Natural killer cell (primary cell): Measurements from ENCODE around the gene SETBP1. TPM values are rescaled to one million over a fixed set of nuclear protein-coding genes. Genes with fewer than 3 reads are reported as not detected.

ENCODE experiments used
- ATAC-seq, 3 donors: fragments of 150-1000 bp in 2 of 3; fragments of 200-7000 bp in 1 of 3; cut with Tn5 transposase; 1 replicate in 1 of 3; 2 replicates in 2 of 3; pipeline ENCODE4 v1.10.0; 2021; ENCODE audit warnings: mild to moderate bottlenecking in 2 of 3, moderate library complexity in 2 of 3
- DNase-seq, 2 donors: peaks; one replicate each; pipeline versions ENCODE4 v3.0.0 to v3.0.0-alpha.2; 2013 to 2021; ENCODE audit warnings: mixed read lengths in 1 of 2
- H3K27ac ChIP-seq: one replicate; pipeline ENCODE4 v1.5.1; 2013; ENCODE audit warnings: mild to moderate bottlenecking, low read length
- H3K27me3 ChIP-seq: one replicate; pipeline ENCODE4 v1.6.1; 2013; ENCODE audit warnings: low read length; ENCODE audit not compliant: control insufficient read depth, insufficient read depth
- H3K36me3 ChIP-seq: one replicate; pipeline ENCODE4 v1.6.1; 2013; ENCODE audit warnings: low read length; ENCODE audit not compliant: control insufficient read depth, insufficient read depth
- H3K4me1 ChIP-seq: one replicate; pipeline ENCODE4 v1.6.1; 2013; ENCODE audit warnings: low read length; ENCODE audit not compliant: control insufficient read depth, insufficient read depth
- H3K4me3 ChIP-seq: one replicate; pipeline ENCODE4 v1.5.1; 2013; ENCODE audit warnings: low read length
- H3K9me3 ChIP-seq: one replicate; pipeline ENCODE4 v1.6.1; 2013; ENCODE audit warnings: low read length; ENCODE audit not compliant: control insufficient read depth, insufficient read depth
- H3K27ac Mint-ChIP-seq, 2 donors: one replicate each; pipeline ENCODE4 v1.8.0; 2022; ENCODE audit warnings: mild to moderate bottlenecking in 2 of 2, mixed read lengths in 2 of 2, moderate library complexity in 1 of 2
- H3K27me3 Mint-ChIP-seq, 2 donors: one replicate each; pipeline ENCODE4 v1.8.0; 2022; ENCODE audit warnings: low read depth in 2 of 2, mixed read lengths in 2 of 2
- H3K36me3 Mint-ChIP-seq: one replicate; pipeline ENCODE4 v1.8.0; 2022; ENCODE audit warnings: mixed read lengths
- H3K4me1 Mint-ChIP-seq, 2 donors: one replicate each; pipeline ENCODE4 v1.8.0; 2022; ENCODE audit warnings: mixed read lengths in 2 of 2
- H3K4me3 Mint-ChIP-seq: one replicate; pipeline ENCODE4 v1.8.0; 2022; ENCODE audit warnings: mild to moderate bottlenecking, moderate library complexity, mixed read lengths
- H3K9me3 Mint-ChIP-seq, 2 donors: one replicate each; pipeline ENCODE4 v1.8.0; 2022; ENCODE audit warnings: mixed read lengths in 2 of 2
- WGBS: methylation state at CpG from one replicate; pipeline ENCODE4 v1.1.7; 2013; ENCODE audit warnings: missing lambda C conversion rate; ENCODE audit not compliant: insufficient coverage; 5-methylcytosine and 5-hydroxymethylcytosine counted together
- intact Hi-C: fragments of 100-400 bp; cut with micrococcal nuclease; formaldehyde crosslinking; loops from one replicate; pipeline ENCODE4 v1.14.2; 2022
- total RNA-seq, 4 donors: library from RNA; stranded (reverse); fragments of 120-200 nt in 1 of 4; gene quantifications; one replicate each; pipeline versions ENCODE4 v1.2.3 to v1.2.4, GENCODE V29; 2013 to 2022
- TF ChIP-seq, protein P1 (sequence below): fragments of 200-600 bp; IDR thresholded peaks from one replicate; pipeline ENCODE4 v1.8.0; 2022; ENCODE audit warnings: antibody characterized with exemption

SETBP1 gene
- total RNA-seq, 3 donors from 2014 or later (not counting 1 experiment from before 2014, with no cell fraction given): 36.0 to 46.6 (median 41.2) TPM

DNA sequence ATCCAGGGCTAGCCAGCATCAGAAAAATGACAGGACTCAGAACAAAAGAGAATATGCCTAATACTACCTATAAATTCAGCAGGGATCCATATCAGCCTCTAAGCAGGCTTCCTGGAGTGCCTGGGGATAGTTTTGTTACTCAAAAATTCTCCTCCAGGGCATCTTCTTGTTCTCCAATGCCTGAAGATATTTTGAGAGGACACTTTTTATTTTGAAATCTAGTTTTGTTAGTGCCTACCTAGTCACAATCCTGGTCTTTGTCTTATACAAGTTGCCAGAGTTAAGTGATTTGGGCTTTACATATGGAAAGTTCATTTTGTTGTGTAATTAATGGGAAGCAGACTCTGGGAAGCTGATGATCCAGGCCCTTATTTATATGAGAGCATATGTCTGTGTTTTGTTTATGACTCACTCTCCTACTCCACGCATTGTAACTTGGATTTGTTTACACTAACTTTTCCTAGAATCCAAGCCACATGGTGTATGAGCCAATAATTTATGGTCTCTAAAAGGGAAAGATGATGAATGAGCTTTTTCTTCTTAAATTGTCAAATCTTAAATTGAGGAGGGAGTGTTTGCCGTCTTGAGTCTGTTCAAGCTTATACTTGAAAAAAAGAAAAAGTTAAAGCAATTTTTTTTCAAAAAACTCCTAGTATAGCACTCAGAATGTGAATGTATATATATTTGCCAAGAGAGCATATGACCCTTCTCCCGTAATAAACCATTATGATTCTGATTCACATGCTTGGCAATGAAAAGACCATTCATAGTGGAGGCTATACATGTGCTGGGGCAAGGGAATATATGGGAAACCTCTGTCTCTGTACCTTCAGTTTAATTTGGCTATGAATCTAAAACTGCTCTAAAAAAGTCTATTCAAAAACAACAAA, 370.3 kb downstream of the SETBP1 start:
- intact Hi-C loops: no loop called here
- Mint-ChIP-seq H3K9me3 (no peaks in the 10 kb centered on the region), H3K36me3 (no peaks in the 10 kb centered on the region), H3K27ac (no peak overlapping the region), H3K27me3 (no peaks in the 10 kb centered on the region), H3K4me1 (peaks cover 0 to 5% of the 10 kb centered on the region in 2 donors), H3K4me3 (no peak overlapping the region)
- WGBS: 100% methylated on average over 1 of the region's 3 CpGs
- Histone ChIP-seq H3K27me3 (no peaks in the 10 kb centered on the region), H3K9me3 (no peaks in the 10 kb centered on the region), H3K4me1 (no peaks in the 10 kb centered on the region), H3K4me3 (no peak overlapping the region), H3K27ac (no peak overlapping the region), H3K36me3 (no peaks in the 10 kb centered on the region)
- DNase-seq (no peak), ATAC-seq (no peak)
- TF ChIP-seq, protein P1, sequence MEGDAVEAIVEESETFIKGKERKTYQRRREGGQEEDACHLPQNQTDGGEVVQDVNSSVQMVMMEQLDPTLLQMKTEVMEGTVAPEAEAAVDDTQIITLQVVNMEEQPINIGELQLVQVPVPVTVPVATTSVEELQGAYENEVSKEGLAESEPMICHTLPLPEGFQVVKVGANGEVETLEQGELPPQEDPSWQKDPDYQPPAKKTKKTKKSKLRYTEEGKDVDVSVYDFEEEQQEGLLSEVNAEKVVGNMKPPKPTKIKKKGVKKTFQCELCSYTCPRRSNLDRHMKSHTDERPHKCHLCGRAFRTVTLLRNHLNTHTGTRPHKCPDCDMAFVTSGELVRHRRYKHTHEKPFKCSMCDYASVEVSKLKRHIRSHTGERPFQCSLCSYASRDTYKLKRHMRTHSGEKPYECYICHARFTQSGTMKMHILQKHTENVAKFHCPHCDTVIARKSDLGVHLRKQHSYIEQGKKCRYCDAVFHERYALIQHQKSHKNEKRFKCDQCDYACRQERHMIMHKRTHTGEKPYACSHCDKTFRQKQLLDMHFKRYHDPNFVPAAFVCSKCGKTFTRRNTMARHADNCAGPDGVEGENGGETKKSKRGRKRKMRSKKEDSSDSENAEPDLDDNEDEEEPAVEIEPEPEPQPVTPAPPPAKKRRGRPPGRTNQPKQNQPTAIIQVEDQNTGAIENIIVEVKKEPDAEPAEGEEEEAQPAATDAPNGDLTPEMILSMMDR: no peak

DNA sequence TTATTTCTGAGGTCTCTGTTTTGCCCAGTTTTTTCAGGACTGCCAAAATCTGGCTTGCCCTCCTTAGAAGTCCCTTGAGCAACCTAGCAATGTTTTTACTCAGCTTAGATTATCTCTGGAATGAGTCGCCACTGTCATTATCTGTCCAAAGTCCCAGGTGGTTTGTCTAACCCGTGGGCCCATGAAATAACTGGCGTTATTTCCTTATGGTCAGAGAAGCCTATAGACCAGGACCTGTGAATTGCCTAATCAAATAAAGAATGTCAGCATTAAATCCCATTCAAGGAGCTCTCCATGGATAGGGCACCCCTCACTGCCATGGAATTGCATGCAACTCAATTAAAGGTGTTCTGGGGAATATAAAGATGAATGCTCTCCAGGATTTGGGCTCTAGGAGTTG, 373.9 kb downstream of the SETBP1 start:
- H3K36me3 Mint-ChIP-seq: no peaks in the 10 kb centered on the region
- H3K4me3 Mint-ChIP-seq: no peak overlapping the region
- H3K27me3 Mint-ChIP-seq: no peaks in the 10 kb centered on the region
- ATAC-seq: no peak
- no peaks in the 10 kb centered on the region for H3K4me1 ChIP-seq
- WGBS: 91% methylated on average over 3 of the region's 3 CpGs
- no peaks in the 10 kb centered on the region for H3K36me3 ChIP-seq
- H3K4me3 ChIP-seq: no peak overlapping the region
- H3K9me3 ChIP-seq: no peaks in the 10 kb centered on the region
- no peaks in the 10 kb centered on the region for H3K27me3 ChIP-seq
- H3K27ac ChIP-seq: no peak overlapping the region
- H3K4me1 Mint-ChIP-seq: peaks cover 5% of the 10 kb centered on the region in 2 donors
- H3K9me3 Mint-ChIP-seq: no peaks in the 10 kb centered on the region
- TF ChIP-seq, protein P1: no peak
- DNase-seq: no peak
- intact Hi-C loops: no loop called here
- H3K27ac Mint-ChIP-seq: no peak overlapping the region

DNA sequence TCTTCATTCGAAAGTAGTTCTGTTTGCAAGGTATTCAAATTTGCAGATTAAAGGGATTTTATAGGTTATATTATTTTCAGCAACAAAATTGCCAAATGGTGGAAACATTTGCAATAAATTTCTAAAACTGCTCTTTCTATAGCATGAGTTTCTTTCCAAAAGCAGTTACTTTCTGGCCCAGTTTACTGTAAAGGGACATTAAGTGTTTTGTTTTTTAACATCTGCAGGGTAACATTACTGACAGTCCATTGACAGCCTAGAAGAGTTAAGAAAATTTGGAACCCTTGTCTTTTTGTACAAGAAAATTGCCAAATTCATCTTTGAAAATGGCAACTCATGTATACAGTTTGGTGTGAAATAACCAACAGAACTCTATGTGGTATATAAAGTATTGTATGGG, 375.1 kb downstream of the SETBP1 start:
- ATAC-seq: no peak
- H3K36me3 Mint-ChIP-seq: no peaks in the 10 kb centered on the region
- H3K4me1 ChIP-seq: no peaks in the 10 kb centered on the region
- no peaks in the 10 kb centered on the region for H3K9me3 ChIP-seq
- no peak overlapping the region for H3K4me3 Mint-ChIP-seq
- no peaks in the 10 kb centered on the region for H3K9me3 Mint-ChIP-seq
- no peaks in the 10 kb centered on the region for H3K27me3 ChIP-seq
- no peak for DNase-seq
- H3K4me3 ChIP-seq: no peak overlapping the region
- no peak overlapping the region for H3K27ac ChIP-seq
- WGBS: no CpG with 5 or more reads among the region's 1 CpG
- H3K4me1 Mint-ChIP-seq: peaks cover 5 to 9% of the 10 kb centered on the region in 2 donors
- H3K27me3 Mint-ChIP-seq: no peaks in the 10 kb centered on the region
- intact Hi-C loops: no loop called here
- TF ChIP-seq, protein P1: no peak
- no peaks in the 10 kb centered on the region for H3K36me3 ChIP-seq
- H3K27ac Mint-ChIP-seq: no peak overlapping the region

DNA sequence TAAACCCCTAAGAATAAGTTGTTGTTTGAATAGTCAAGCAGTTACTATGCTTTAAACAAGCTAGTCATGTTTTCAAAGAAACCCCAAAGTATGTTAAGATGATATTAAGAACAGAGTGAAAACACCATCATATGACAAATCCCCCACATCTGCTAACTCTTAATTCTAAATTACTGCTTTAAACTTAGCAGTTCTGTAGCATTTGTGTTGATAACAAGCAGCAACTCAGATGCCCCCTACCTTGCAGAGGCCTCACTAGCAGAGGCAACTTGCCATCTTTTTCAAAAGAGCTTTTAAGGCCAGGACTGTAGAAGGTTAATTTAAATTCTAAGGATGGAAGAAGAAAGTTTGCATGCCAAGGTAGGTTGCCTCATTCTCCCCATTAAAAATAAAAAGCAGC, 376.2 kb downstream of the SETBP1 start:
- intact Hi-C loops: no loop called here
- H3K27ac ChIP-seq: no peak overlapping the region
- H3K4me3 Mint-ChIP-seq: no peak overlapping the region
- H3K4me3 ChIP-seq: no peak overlapping the region
- no peaks in the 10 kb centered on the region for H3K4me1 ChIP-seq
- no peak for ATAC-seq
- DNase-seq: no peak
- no peaks in the 10 kb centered on the region for H3K9me3 Mint-ChIP-seq
- H3K36me3 ChIP-seq: no peaks in the 10 kb centered on the region
- no peaks in the 10 kb centered on the region for H3K27me3 ChIP-seq
- TF ChIP-seq, protein P1: no peak
- H3K27me3 Mint-ChIP-seq: no peaks in the 10 kb centered on the region
- no peaks in the 10 kb centered on the region for H3K9me3 ChIP-seq
- H3K36me3 Mint-ChIP-seq: no peaks in the 10 kb centered on the region
- H3K4me1 Mint-ChIP-seq: peaks cover 5 to 9% of the 10 kb centered on the region in 2 donors
- no peak overlapping the region for H3K27ac Mint-ChIP-seq
